CD1c-positive myeloid dendritic cell (primary cell): Measurements from ENCODE around the gene SLC4A1.

Experiments
- DNase-seq: peaks from one replicate; pipeline ENCODE4 v3.0.0-alpha.2; 2016; ENCODE audit errors: extremely low spot score

Gene SLC4A1

GRCh38 chr17:44205962-44206824 is 61.7 kb downstream of the SLC4A1 start:
- no peak for DNase-seq

DNA sequence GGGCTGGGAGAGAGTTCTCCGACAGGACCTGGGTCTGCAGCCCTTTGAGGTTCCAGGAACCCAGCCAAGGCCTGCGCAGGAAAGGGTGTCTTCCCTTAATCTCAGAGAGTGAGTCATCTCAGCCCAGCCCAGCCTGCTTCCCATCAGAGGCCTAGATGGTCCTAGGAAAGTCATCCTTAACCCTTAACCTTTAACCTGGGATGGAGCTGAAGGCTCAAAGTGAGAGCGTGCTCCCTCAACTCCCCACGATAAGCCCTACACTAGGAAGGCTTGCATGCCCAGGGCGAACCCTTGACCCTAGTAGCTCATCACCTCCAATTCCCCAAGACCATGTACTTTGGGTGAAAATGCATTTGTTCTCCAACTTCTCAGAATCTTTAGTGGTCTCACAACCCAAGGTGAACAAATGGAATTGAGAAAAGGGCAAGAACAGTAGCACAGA is 63.5 kb downstream of the SLC4A1 start:
- DNase-seq = peak; percentile 40

GRCh38 chr17:44203731-44204440 is 64.0 kb downstream of the SLC4A1 start:
- DNase-seq = peak; percentile 70

GRCh38 chr17:44202756-44203155 is 65.2 kb downstream of the SLC4A1 start:
- DNase-seq = no peak

DNA sequence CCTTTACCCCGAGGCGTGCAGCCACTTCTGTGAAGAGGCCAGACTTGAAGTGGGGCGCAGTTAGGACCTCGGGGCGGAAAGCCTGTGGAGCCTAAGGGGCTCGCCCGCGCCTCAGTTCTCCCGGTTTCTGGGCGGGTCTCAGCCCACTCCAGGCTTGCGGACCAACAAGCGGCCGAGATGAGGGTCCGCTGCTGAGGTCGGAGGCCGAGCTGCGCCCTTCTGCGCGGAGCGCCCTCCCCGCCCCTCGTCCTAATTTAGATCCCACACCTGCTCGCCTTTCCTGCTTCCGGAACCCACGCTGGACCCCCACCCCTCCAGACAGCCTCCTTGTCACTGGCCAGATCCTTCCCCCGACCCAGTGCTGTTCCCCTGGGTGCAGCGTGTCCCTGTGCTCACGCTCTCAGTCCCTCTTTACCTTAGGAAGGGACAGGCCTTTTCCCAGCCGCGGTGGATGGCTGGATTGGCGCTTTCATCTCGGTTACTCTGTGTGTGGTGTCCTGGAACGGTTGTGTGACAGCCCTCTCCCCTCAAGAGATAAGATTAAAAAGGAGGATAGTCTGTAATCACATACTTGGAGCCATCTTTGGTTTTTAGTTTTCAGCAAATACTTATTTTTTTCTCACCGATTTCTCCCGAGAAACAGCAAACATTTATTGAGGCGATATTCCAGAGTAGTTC is 67.3 kb downstream of the SLC4A1 start:
- no peak for DNase-seq

GRCh38 chr17:44199553-44200477 is 68.1 kb downstream of the SLC4A1 start, which contains the start of gene ATXN7L3:
Gene ATXN7L3, minus strand, starts transcription at chr17:44199884. Its CDS starts 1,814 bp downstream, at chr17:44198070.
- DNase-seq = peak; percentile 99

- DNase-seq = peak; percentile 46
Observed at GRCh38 chr17:44198721-44199552, 69.0 kb downstream of the SLC4A1 start.
